Osteocyte (in vitro differentiated cells): ENCODE results near the gene GADL1. TPM values are rescaled to one million over a fixed set of nuclear protein-coding genes. Genes with fewer than 3 reads are reported as not detected.

Experiments
- DNase-seq: peaks from one replicate; pipeline ENCODE4 v3.0.0; 2021; ENCODE audit warnings: mixed read lengths; ENCODE audit not compliant: unreplicated experiment; ENCODE audit errors: extremely low spot score
- H3K27ac Mint-ChIP-seq: one replicate; pipeline ENCODE4 v1.8.0; 2021; ENCODE audit warnings: mild to moderate bottlenecking, mixed read lengths; ENCODE audit not compliant: unreplicated experiment
- H3K27me3 Mint-ChIP-seq: one replicate; pipeline ENCODE4 v1.8.0; 2021; ENCODE audit warnings: mixed read lengths; ENCODE audit not compliant: unreplicated experiment
- H3K36me3 Mint-ChIP-seq: one replicate; pipeline ENCODE4 v1.8.0; 2021; ENCODE audit warnings: mixed read lengths; ENCODE audit not compliant: unreplicated experiment
- H3K4me1 Mint-ChIP-seq: one replicate; pipeline ENCODE4 v1.8.0; 2021; ENCODE audit warnings: mixed read lengths; ENCODE audit not compliant: unreplicated experiment
- H3K4me3 Mint-ChIP-seq: one replicate; pipeline ENCODE4 v1.8.0; 2021; ENCODE audit warnings: mild to moderate bottlenecking, moderate library complexity, mixed read lengths; ENCODE audit not compliant: unreplicated experiment
- H3K9me3 Mint-ChIP-seq: one replicate; pipeline ENCODE4 v1.8.0; 2021; ENCODE audit warnings: mixed read lengths; ENCODE audit not compliant: unreplicated experiment
- total RNA-seq: library from RNA; stranded (reverse); gene quantifications from 2 replicates; pipeline ENCODE4 v1.2.1, GENCODE V29; 2021
- TF ChIP-seq, protein P1 (sequence below): fragments of 200-600 bp; sonication (generic); IDR thresholded peaks from 2 replicates; pipeline ENCODE4 v1.5.0; 2021; ENCODE audit warnings: antibody characterized with exemption, mild to moderate bottlenecking, moderate library complexity

The GADL1 gene
- total RNA-seq, 1 donor from 2014 or later: not detected

DNA sequence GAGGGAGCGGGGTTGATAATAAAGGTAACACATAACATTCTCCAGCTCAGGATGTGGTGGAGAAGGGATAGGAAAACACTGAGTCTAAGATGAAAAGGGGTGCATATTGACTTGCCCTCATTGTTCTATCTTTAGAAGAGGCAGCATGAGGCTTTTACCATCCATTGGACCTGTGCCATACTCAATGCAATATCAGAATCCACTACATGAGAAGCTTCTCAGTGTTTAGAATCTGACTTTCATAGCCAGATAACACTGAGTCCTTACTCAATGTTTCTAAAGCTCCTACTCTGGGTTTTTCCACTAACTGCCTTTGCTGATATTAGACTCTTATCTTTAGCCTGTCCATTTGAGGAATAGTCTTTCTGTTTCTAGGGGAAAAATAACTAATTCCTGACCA, 24.3 kb upstream of the GADL1 start:
- H3K4me1 Mint-ChIP-seq: no peaks in the 10 kb centered on the region
- H3K27ac Mint-ChIP-seq: no peak overlapping the region
- DNase-seq: no peak
- peaks cover 4% of the 10 kb centered on the region for H3K9me3 Mint-ChIP-seq
- no peak overlapping the region for H3K4me3 Mint-ChIP-seq
- H3K27me3 Mint-ChIP-seq: no peaks in the 10 kb centered on the region
- H3K36me3 Mint-ChIP-seq: no peaks in the 10 kb centered on the region
- TF ChIP-seq, protein P1, sequence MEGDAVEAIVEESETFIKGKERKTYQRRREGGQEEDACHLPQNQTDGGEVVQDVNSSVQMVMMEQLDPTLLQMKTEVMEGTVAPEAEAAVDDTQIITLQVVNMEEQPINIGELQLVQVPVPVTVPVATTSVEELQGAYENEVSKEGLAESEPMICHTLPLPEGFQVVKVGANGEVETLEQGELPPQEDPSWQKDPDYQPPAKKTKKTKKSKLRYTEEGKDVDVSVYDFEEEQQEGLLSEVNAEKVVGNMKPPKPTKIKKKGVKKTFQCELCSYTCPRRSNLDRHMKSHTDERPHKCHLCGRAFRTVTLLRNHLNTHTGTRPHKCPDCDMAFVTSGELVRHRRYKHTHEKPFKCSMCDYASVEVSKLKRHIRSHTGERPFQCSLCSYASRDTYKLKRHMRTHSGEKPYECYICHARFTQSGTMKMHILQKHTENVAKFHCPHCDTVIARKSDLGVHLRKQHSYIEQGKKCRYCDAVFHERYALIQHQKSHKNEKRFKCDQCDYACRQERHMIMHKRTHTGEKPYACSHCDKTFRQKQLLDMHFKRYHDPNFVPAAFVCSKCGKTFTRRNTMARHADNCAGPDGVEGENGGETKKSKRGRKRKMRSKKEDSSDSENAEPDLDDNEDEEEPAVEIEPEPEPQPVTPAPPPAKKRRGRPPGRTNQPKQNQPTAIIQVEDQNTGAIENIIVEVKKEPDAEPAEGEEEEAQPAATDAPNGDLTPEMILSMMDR: no peak

DNA sequence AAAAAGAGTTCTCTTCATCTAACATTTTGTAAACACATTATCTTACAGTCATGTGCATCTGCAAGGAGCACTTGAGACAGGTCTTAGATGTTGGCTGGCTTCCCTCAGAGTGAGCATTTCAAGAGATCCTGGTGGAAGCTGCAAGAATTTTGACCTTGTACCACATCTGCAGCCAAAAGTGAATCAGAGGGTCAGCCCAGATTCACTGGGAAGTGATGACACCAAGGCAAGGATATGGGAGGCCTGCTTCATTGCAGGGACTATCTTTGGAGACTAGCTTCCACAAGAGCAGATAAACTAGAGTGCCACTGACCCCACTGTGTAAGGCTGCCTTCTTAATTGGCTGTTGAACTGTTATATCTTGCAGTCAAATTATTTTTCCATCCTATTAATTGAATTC, 21.3 kb upstream of the GADL1 start:
- Mint-ChIP-seq H3K4me1 (no peaks in the 10 kb centered on the region), H3K27me3 (peaks cover 8% of the 10 kb centered on the region), H3K9me3 (peaks cover 4% of the 10 kb centered on the region), H3K36me3 (no peaks in the 10 kb centered on the region), H3K4me3 (no peak overlapping the region), H3K27ac (no peak overlapping the region)
- TF ChIP-seq, protein P1: no peak
- DNase-seq: no peak

DNA sequence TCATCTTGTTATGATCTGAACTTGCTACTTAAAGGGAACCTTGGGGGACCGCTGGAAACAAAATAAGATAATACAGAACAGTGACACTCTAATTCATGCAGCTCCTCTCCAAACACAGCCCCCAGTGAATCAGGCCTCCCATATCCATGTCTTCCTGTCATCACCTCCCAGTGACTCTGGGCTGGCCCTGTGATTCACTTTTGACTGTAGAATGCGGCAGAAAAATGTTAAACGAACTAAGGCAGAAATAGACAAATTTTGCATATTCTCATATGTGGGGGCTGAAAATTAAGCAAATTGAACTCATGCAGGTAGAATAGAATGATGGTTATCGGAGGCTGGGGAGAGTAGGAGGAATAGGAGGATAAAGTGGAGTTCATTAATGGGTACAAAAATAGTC, 20.2 kb upstream of the GADL1 start:
- Mint-ChIP-seq H3K4me1 (no peaks in the 10 kb centered on the region), H3K27ac (no peak overlapping the region), H3K9me3 (peaks cover under 1% of the 10 kb centered on the region)

DNA sequence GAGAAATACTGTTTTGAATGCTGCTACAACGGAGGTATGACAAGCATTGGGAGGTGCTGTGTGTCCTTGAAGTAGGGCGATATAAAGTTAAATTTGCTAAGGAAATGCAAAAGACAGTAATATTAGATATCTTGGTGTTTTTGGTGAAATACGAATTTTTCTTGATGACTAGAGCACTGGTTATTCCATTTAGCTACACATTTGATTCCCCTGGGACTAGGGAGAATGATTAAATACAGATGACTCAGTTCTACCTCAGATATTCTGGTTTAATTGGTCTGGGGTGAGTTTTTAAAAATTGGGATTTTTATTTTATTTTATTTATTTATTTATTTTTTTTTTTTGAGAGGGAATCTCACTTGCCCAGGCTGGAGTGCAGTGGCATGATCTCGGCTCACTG, 18.7 kb upstream of the GADL1 start:
- TF ChIP-seq, protein P1: no peak
- H3K9me3 Mint-ChIP-seq: no peaks in the 10 kb centered on the region
- H3K27me3 Mint-ChIP-seq: peaks cover 8% of the 10 kb centered on the region
- H3K36me3 Mint-ChIP-seq: no peaks in the 10 kb centered on the region
- no peak for DNase-seq
- no peak overlapping the region for H3K27ac Mint-ChIP-seq
- no peak overlapping the region for H3K4me3 Mint-ChIP-seq
- no peaks in the 10 kb centered on the region for H3K4me1 Mint-ChIP-seq

More for the DNA sequence above, 20.2 kb upstream of the GADL1 start:
- no peak for DNase-seq
- Mint-ChIP-seq H3K36me3 (no peaks in the 10 kb centered on the region), H3K4me3 (no peak overlapping the region), H3K27me3 (peaks cover 8% of the 10 kb centered on the region)
- TF ChIP-seq, protein P1: no peak

DNA sequence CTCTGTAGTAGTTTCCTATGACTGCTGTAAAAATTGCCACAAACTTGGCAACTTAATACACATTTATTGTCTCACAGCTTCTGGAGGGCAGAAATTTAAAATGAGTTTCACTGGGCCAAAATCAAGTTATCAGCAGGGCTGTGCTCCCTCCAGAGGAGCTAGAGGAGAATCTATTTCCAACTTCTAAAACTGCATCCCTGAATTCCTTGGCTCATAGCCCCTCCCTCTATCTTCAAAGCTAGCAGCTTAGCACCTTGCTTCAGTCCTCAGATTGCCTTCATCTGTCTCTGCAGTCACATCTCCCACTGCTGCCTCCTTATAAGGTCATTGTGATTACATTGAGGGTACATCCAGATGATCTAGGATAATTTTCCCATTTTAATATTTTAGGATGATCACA, 17.8 kb upstream of the GADL1 start:
- H3K27ac Mint-ChIP-seq: no peak overlapping the region
- no peak for DNase-seq
- TF ChIP-seq, protein P1: no peak
- no peak overlapping the region for H3K4me3 Mint-ChIP-seq
- peaks cover 8% of the 10 kb centered on the region for H3K27me3 Mint-ChIP-seq
- H3K4me1 Mint-ChIP-seq: no peaks in the 10 kb centered on the region
- no peaks in the 10 kb centered on the region for H3K9me3 Mint-ChIP-seq
- no peaks in the 10 kb centered on the region for H3K36me3 Mint-ChIP-seq
